GM19193 (cell line): Measurements from ENCODE around the gene TTC5.

Experiments used
- POLR2A ChIP-seq: IDR thresholded peaks from 4 replicates; pipeline ENCODE4 v1.6.1; 2011; ENCODE audit not compliant: insufficient read depth, insufficient read length; ENCODE audit errors: extremely low read depth

Gene TTC5

DNA sequence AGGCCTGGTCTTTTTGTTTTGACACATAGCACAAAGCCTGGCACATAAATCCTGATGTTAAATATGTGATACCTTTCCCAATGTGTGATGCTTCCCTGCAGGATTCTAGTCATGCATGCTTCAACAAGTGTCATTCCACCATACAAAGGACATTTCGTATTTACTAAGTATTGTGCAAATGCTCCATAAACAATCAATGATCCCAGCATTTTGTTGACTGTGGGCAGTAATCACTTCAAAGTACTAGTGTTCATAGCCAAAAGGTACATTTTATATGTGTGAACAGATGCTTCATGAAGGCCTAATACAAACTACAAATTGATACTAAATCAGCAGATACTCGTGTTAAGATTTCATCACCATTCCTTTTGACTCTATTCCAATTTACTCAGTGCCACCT, 23.0 kb upstream of the TTC5 start:
- no peak for TF ChIP-seq POLR2A

GRCh38 chr14:20327005-20327869, 21.5 kb upstream of the TTC5 start:
- no peak for TF ChIP-seq POLR2A

DNA sequence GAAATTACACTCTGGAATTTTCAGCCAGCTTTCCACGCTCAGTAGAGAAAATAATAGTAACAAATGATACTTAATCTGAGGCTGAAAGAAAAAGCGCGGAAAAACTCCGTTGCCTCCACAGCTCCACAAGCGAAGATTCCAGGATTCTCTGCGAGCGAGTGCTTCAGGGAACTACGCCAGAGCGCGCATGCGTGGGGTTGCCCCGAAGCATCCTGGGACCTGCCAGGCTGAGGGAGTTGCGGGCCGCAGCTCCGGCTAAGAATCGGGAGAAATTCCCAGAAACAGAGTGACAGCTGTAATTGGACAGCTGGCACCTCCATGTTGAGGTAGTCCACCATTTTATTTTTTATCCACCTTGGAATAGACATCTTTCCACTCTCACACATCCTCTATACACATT, 12.0 kb upstream of the TTC5 start:
- no peak for TF ChIP-seq POLR2A

DNA sequence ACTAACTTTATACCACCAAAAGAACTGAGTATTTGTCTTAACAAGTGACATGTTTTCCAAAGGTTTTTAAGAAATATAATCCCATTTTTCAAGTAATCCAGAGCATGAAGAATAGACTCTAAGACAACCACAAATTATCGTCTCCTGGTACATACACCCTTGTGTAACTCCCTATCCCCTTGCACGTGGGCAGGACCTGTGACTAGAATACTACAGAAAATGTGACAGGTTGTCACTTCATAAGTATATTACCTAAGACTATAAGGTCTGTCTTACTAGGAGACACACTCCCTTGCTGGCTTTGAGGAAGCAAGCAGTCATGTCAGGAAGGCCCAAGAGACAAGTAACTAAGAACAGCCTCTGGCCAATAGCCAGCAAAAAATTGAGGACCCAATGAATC, 8.3 kb upstream of the TTC5 start:
- no peak for TF ChIP-seq POLR2A

GRCh38 chr14:20306079-20306423, 300 bp upstream of the TTC5 start:
- TF ChIP-seq POLR2A: no peak

DNA sequence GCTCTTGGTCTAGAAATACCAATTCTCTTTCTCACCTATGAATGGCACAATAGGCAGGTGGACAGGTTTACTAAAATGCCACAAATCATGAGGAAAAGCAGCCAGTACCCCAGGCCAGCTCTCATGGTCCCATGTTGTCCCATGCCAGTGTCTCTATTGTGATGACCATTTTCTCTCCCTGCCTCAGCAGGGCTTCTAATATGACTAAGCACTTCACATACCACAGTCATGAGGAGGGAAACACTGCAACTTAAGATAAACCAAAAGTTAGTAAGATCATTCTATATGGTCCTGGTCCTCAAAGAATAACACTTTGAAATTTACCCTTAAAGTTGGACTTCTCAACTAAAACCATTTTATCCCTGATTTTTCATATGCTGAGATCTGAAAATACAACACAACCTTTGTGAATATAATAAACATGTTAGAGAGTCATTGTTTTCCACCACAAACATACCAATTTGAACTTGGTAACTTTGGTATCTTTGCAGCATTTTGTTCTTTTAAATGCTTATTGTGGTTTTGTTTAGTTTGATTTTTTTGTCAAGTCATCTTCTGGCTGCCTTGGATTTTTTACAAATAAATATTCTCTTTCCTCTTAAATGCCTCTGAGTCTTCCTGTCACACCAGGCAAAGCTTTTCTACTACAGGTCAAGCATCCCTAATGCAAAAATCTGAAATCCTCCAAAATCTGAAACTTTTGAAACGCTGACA, 3.6 kb downstream of the TTC5 start:
- TF ChIP-seq POLR2A: no peak

- TF ChIP-seq POLR2A: no peak
Observed at GRCh38 chr14:20295067-20295466, 10.7 kb downstream of the TTC5 start.

GRCh38 chr14:20294636-20295035, 11.1 kb downstream of the TTC5 start:
- TF ChIP-seq POLR2A: no peak

- no peak for TF ChIP-seq POLR2A
Observed at GRCh38 chr14:20278414-20278813, 27.3 kb downstream of the TTC5 start.

DNA sequence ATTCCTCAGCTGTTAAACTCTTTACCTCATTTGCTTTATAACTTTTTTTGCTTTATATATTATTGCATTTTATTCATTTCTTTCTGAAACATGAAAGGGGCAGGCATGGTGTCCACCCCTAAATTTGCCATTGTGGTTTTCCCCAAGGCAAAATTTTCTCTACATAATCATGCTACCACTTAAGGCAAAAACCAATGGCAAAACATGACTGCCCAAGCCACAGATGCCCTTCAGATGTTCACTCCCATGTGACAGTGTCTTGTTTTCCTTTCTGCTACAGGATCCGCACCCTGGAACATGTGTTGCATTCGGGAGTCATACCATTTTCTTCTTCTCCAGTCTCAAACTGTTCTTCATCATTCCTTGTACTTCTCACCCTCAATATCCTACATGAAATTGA, 28.3 kb downstream of the TTC5 start:
- TF ChIP-seq POLR2A: no peak

- no peak for TF ChIP-seq POLR2A
Observed at GRCh38 chr14:20274062-20274461, 31.7 kb downstream of the TTC5 start.

- no peak for TF ChIP-seq POLR2A
Observed at GRCh38 chr14:20262642-20263128, 43.1 kb downstream of the TTC5 start.

DNA sequence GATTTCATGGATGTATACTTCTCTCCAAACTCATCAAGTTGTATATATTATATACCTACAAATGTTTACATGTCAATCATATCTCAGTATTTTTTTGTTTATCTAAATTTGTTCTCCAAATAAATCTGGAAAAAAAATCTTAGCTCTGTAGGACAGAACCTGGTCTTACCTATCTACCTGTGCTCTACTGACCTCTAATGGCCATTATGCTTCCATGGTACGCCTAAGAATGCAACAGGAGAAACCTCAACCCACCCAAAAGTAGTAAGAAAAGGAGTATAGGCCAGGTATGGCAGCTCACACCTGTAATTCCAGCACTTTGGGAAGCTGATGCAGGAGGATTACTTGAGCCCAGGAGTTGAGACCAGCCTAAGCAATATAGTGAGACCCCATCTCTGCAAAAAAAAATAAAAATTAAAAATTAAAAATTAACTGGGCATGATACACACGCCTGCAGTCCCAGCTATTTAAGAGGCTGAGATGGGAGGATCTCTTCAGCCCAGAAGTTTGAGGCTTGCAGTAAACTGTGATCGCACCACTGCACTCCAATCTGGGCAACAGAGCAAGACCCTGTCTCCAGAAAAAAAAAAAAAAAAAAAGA, 58.0 kb downstream of the TTC5 start:
- no peak for TF ChIP-seq POLR2A
